ENCODE results near the gene DNAI1.
"Not testable (repeated sequence)": the region's sequence is repeated elsewhere in the genome, so short reads cannot be mapped to it uniquely, and the experiment has no call there.

The DNAI1 gene

DNA sequence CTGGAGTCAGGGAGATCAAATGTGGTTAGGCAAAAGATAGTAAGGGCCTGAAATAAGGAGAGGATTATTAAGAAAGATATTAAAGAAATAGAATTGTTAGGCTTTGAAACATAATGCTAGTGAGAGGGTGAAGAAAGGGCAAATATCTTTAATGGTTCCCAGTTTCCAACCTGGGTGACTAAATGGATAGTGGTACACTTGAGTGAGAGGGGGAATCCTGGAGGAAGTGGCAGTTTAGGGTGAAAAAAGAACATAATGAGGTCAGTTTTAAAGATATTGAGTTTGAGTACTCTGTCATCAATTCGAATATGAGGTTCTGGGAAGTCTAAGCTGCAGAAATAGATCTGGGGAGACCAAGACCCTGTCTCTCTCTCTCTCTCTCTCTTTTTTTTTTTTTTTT lies 18.9 kb downstream of the DNAI1 start:
- H3K4me3 ChIP-seq (ENCODE audit: low read depth, low read length), result no peak overlapping the region
- H3K36me3 ChIP-seq (replicated peaks), result no peaks in the 10 kb centered on the region
- TF ChIP-seq, protein P1, sequence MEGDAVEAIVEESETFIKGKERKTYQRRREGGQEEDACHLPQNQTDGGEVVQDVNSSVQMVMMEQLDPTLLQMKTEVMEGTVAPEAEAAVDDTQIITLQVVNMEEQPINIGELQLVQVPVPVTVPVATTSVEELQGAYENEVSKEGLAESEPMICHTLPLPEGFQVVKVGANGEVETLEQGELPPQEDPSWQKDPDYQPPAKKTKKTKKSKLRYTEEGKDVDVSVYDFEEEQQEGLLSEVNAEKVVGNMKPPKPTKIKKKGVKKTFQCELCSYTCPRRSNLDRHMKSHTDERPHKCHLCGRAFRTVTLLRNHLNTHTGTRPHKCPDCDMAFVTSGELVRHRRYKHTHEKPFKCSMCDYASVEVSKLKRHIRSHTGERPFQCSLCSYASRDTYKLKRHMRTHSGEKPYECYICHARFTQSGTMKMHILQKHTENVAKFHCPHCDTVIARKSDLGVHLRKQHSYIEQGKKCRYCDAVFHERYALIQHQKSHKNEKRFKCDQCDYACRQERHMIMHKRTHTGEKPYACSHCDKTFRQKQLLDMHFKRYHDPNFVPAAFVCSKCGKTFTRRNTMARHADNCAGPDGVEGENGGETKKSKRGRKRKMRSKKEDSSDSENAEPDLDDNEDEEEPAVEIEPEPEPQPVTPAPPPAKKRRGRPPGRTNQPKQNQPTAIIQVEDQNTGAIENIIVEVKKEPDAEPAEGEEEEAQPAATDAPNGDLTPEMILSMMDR (IDR thresholded peaks at IDR 0.05; ENCODE audit: low read depth, low read length, missing control alignments), result no peak
- no peak for DNase-seq
- H3K27me3 ChIP-seq (replicated peaks), result peaks cover 2% of the 10 kb centered on the region
- H3K27ac ChIP-seq, result no peak overlapping the region
- in situ Hi-C loops (cut with HindIII; ENCODE audit: low pct_ligation_motif_present, low sequenced_read_pairs), result no loop called here

DNA sequence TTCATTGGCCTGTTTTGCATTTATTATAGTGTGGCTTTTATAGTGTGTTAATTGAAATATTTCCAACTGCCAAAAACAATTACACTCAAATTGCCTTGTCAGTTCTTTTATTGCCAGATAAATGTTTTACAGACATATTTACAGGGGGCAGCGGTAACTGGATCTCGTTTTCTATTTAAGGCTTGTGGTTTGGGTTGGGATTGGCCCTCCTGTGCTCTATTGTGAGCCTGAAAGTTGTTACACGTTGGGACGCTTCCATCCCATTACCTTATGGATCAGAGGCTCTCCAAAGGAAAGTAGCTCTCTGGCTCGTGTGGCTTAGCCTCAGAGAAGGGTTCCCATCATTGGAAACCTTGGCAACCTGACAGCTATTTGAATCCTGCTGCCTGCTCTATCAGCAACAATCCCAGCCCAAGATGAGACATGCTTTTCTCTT lies 20.8 kb downstream of the DNAI1 start:
- Histone ChIP-seq H3K36me3 (replicated peaks) (no peaks in the 10 kb centered on the region), H3K27me3 (replicated peaks) (peaks cover 2% of the 10 kb centered on the region), H3K27ac (no peak overlapping the region), H3K4me3 (ENCODE audit: low read depth, low read length) (no peak overlapping the region)
- in situ Hi-C loops (cut with HindIII; ENCODE audit: low pct_ligation_motif_present, low sequenced_read_pairs), result no loop called here
- DNase-seq, result no peak
- TF ChIP-seq, protein P1 (IDR thresholded peaks at IDR 0.05; ENCODE audit: low read depth, low read length, missing control alignments), result no peak

DNA sequence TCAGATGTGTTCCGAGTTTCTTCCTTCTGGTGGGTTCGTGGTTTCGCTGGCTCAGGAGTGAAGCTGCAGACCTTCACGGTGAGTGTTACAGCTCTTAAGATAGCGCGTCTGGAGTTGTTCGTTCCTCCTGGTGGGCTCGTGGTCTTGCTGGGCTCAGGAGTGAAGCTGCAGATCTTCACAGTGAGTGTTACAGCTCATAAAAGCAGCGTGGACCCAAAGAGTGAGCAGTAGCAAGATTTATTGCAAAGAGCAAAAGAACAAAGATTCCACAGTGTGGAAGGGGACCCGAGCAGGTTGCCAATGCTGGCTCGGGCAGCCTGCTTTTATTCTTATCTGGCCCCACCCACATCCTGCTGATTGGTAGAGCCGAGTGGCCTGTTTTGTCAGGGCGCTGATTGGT lies 23.0 kb downstream of the DNAI1 start:
- in situ Hi-C loops (cut with HindIII; ENCODE audit: low pct_ligation_motif_present, low sequenced_read_pairs); H3K27ac ChIP-seq; H3K27me3 ChIP-seq (replicated peaks); H3K36me3 ChIP-seq (replicated peaks); H3K4me3 ChIP-seq (ENCODE audit: low read depth, low read length); DNase-seq: not testable (repeated sequence)

DNA sequence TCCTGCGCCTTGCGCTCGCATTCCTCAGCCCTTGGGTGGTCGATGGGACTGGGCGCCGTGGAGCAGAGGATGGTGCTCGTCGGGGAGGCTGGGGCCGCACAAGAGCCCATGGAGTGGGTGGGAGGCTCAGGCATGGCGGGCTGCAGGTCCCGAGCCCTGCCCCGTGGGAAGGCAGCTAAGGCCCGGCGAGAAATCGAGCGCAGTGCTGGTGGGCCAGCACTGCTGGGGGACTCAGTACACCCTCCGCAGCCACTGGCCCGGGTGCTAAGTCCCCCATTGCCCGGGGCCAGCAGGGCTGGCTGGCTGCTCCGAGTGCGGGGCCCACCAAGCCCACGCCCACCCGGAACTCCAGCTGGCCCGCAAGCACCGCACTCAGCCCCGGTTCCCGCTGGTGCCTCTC lies 24.1 kb downstream of the DNAI1 start:
- in situ Hi-C loops (cut with HindIII; ENCODE audit: low pct_ligation_motif_present, low sequenced_read_pairs); H3K36me3 ChIP-seq (replicated peaks); H3K27me3 ChIP-seq (replicated peaks); H3K27ac ChIP-seq; H3K4me3 ChIP-seq (ENCODE audit: low read depth, low read length); DNase-seq: not testable (repeated sequence)

DNA sequence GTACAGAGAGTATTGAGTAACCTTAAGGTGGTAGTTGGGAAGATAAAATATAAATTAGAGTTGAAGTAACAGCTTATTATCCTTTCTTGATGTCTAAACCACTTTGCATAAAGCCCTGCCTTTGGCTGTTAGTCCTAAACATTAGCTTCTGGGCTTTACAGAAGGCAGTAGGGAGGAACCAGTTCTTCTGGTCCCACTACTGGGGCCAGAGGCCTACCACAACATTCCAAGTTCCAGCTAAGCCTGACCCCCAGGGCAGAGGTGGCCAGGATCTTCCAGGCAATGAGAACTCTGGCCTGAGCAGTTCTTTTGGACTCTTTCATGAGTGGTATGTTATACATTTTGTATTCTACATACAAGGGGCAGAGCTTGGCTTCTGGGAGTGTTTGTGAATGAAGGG lies 26.1 kb downstream of the DNAI1 start:
- no peaks in the 10 kb centered on the region for H3K36me3 ChIP-seq (replicated peaks)
- DNase-seq, result no peak
- no peaks in the 10 kb centered on the region for H3K27me3 ChIP-seq (replicated peaks)
- H3K4me3 ChIP-seq (ENCODE audit: low read depth, low read length), result no peak overlapping the region
- TF ChIP-seq, protein P1 (IDR thresholded peaks at IDR 0.05; ENCODE audit: low read depth, low read length, missing control alignments), result no peak
- H3K27ac ChIP-seq, result no peak overlapping the region
- in situ Hi-C loops (cut with HindIII; ENCODE audit: low pct_ligation_motif_present, low sequenced_read_pairs), result no loop called here

DNA sequence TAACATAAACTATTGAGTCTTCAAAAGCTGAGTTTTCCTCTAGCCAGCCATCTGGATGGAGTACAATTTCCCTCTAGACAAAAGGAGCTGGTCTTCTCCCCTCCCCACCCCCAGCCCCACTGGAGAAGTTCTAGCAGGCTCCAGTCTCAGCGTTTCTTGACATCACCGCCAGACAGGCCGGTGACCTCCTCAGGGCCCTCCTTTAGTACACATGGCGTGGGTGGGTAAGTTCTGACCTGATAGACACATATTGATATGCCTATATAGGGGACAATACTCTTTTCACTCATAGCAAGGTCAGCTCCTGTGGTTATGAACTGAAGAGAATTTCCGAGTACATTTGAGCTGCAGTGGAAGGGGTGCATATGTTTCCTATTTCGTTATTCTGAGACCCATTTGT lies 27.2 kb downstream of the DNAI1 start:
- in situ Hi-C loops (cut with HindIII; ENCODE audit: low pct_ligation_motif_present, low sequenced_read_pairs), result no loop called here
- Histone ChIP-seq H3K27ac (no peak overlapping the region), H3K36me3 (replicated peaks) (no peaks in the 10 kb centered on the region), H3K27me3 (replicated peaks) (no peaks in the 10 kb centered on the region), H3K4me3 (ENCODE audit: low read depth, low read length) (no peak overlapping the region)
- no peak for DNase-seq
- TF ChIP-seq, protein P1 (IDR thresholded peaks at IDR 0.05; ENCODE audit: low read depth, low read length, missing control alignments), result no peak

DNA sequence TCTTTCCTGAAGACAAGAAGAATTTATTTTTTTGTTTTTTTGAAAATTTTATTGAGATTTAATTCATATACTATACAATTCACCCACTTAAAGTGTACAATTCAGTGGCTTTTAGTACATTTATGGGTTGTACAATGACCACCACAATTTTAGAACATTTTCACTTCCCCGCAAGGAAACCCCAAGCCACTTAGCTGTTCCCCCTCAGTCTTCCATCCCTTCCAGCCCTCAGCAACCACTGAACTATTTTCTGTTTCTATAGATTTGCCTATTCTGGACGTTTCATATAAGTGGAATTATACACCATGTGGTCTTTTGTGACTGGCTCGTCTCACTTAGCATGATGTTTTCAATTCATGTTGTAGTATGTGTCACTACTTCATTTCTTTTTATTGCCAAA lies 28.0 kb downstream of the DNAI1 start:
- no peak for DNase-seq
- H3K36me3 ChIP-seq (replicated peaks), result no peaks in the 10 kb centered on the region
- H3K4me3 ChIP-seq (ENCODE audit: low read depth, low read length), result no peak overlapping the region
- TF ChIP-seq, protein P1 (IDR thresholded peaks at IDR 0.05; ENCODE audit: low read depth, low read length, missing control alignments), result no peak
- no peaks in the 10 kb centered on the region for H3K27me3 ChIP-seq (replicated peaks)
- in situ Hi-C loops (cut with HindIII; ENCODE audit: low pct_ligation_motif_present, low sequenced_read_pairs), result no loop called here
- no peak overlapping the region for H3K27ac ChIP-seq

All from brain microvascular endothelial cell (primary cell).